Activated naive CD4-positive, alpha-beta T cell treated with anti-CD3 and anti-CD28 coated beads, Interleukin-2, amount 50 U/mL, for 24 hours (primary cell): ENCODE results near the gene PHACTR3.

Experiments
- H3K27ac Mint-ChIP-seq: one replicate; pipeline ENCODE4 v1.8.0; 2021; ENCODE audit warnings: mild to moderate bottlenecking, mixed read lengths
- H3K27me3 Mint-ChIP-seq: one replicate; pipeline ENCODE4 v1.8.0; 2021; ENCODE audit warnings: mixed read lengths
- H3K36me3 Mint-ChIP-seq: one replicate; pipeline ENCODE4 v1.8.0; 2021; ENCODE audit warnings: mixed read lengths
- H3K4me1 Mint-ChIP-seq: one replicate; pipeline ENCODE4 v1.8.0; 2021; ENCODE audit warnings: mixed read lengths
- H3K4me3 Mint-ChIP-seq: one replicate; pipeline ENCODE4 v1.8.0; 2021; ENCODE audit warnings: mild to moderate bottlenecking, mixed read lengths
- H3K9me3 Mint-ChIP-seq: one replicate; pipeline ENCODE4 v1.8.0; 2021; ENCODE audit warnings: mixed read lengths

Gene PHACTR3

GRCh38 chr20:59692139-59692538 lies 87.8 kb downstream of the PHACTR3 start:
- Mint-ChIP-seq H3K27ac (no peak overlapping the region), H3K9me3 (no peaks in the 10 kb centered on the region), H3K4me3 (no peak overlapping the region), H3K27me3 (peaks cover 8% of the 10 kb centered on the region), H3K36me3 (no peaks in the 10 kb centered on the region), H3K4me1 (no peaks in the 10 kb centered on the region)

DNA sequence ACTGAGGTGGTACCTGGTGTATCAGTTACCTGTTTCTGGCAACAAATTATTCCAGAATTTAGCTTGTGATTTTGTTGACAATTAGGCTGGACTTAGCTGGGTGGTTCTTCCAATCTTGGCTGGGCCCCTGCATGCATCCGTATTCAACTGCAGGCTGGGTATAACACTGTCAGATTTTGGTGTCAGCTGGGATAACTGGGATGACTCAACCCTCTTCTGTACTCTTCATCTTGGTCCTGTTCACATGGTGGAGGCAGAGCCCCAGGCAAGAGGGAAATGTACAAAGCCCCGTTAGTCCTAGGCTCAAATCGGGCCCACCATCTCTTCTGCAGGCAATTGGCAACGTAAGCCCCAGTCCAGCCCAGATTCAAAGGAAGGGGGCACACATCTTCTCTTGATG lies 89.2 kb downstream of the PHACTR3 start:
- Mint-ChIP-seq H3K27me3 (peaks cover 8% of the 10 kb centered on the region), H3K27ac (no peak overlapping the region), H3K36me3 (no peaks in the 10 kb centered on the region), H3K4me1 (no peaks in the 10 kb centered on the region), H3K4me3 (no peak overlapping the region), H3K9me3 (no peaks in the 10 kb centered on the region)

DNA sequence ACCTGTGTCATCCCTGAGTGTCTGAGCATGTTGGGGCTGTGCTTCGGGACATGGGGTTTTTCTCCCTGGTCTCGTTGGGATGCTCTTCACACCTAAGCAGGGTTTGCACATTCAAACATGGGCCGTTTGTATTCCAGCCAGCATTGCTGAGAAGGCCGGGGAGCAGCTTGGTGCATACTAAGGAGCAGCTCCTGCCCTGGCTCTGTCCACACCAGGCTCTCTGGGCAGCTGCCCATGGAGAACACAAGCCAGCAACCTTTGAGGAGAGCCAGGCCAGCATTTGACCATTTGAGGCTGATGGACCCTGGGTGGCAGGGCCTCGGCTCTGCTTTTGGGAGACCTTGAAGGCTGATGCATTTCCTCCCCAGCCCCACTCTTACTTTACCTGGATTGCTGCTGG lies 92.1 kb downstream of the PHACTR3 start:
- Mint-ChIP-seq H3K9me3 (no peaks in the 10 kb centered on the region), H3K4me1 (no peaks in the 10 kb centered on the region), H3K27ac (no peak overlapping the region), H3K36me3 (no peaks in the 10 kb centered on the region), H3K4me3 (no peak overlapping the region), H3K27me3 (peaks cover 8% of the 10 kb centered on the region)

DNA sequence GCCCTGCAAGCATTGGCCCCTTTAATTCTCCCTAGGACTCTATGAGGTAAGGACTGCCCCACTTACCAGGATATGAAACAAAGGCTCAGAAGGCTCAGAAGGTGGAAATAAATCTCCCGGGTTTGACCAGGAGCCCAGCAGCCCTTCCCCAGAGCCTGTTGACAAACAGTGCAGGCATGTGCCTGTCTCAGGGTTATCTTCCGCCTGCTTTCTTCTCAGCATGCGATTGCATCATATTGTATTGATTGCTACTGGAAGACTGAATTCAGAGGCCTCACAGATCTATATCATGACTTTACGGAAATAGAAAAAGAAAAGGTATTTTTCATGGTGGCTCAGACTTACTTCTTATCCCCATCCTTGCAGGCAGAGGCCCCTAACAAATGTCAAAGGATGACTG lies 92.7 kb downstream of the PHACTR3 start:
- Mint-ChIP-seq H3K36me3 (no peaks in the 10 kb centered on the region), H3K27me3 (peaks cover 8% of the 10 kb centered on the region), H3K9me3 (no peaks in the 10 kb centered on the region), H3K4me3 (no peak overlapping the region), H3K27ac (no peak overlapping the region), H3K4me1 (no peaks in the 10 kb centered on the region)

- Mint-ChIP-seq H3K27ac (no peak overlapping the region), H3K27me3 (peaks cover 5% of the 10 kb centered on the region), H3K4me1 (no peaks in the 10 kb centered on the region), H3K36me3 (no peaks in the 10 kb centered on the region), H3K9me3 (no peaks in the 10 kb centered on the region), H3K4me3 (no peak overlapping the region)
These were observed 94.3 kb downstream of the PHACTR3 start for GRCh38 chr20:59698598-59698997.

- Mint-ChIP-seq H3K4me3 (no peak overlapping the region), H3K4me1 (no peaks in the 10 kb centered on the region), H3K27ac (no peak overlapping the region), H3K27me3 (peaks cover 2% of the 10 kb centered on the region), H3K36me3 (no peaks in the 10 kb centered on the region), H3K9me3 (no peaks in the 10 kb centered on the region)
These were observed 96.9 kb downstream of the PHACTR3 start for GRCh38 chr20:59701236-59701635.

DNA sequence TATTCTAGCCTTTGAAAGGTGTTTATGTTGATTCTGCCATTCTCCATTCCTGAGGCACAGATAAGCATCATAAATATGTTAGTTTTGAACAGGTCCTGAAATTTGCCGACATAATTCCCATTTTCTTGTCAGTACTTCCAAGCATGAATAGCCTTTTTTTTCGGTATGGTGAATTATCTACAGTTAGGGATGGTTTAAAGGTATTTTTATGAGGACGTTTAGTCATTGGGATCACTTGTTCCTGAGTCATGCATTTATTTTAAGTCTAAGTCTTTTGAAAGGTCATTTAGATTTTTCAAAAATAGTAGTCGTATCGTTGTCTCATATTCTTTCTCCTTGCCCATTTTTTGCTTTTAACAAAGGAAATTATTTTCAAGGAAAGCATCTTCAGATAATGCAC lies 98.7 kb downstream of the PHACTR3 start:
- Mint-ChIP-seq H3K4me3 (no peak overlapping the region), H3K4me1 (no peaks in the 10 kb centered on the region)

DNA sequence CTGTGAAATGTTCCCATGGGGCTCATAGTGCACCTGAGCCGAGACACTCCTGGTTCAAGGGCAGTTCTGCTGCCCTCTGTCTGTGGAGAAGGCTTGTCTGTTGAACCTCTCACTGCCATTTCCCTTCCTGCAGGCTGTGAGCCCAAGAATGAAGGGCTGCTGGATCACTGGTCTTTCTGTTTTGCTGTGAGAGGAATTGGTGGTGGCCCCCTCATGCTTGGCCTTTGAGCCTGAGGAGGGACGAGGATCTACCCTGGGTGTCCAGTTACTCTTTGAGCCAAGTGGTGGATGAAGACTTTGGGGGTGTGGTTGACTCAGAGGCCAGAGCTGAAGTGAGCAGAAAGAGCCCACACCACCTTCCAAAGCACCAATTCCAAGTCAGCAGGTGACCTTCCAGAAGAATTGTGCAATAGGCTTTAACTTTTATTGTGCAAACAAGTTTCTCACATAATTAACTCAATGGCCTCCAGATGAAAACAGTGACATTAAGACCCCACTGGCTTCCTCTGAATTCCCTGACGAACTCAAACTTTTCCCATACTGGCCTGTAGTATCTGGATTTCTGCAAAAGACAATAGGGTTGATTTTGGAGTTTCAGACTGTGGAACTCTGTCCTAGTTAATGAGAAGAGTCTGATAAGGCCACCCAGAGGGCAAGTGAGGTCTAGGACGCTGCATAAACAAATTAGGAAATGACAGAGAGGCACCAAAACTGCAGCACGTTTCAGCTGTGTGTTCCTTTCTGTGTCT lies 101.5 kb downstream of the PHACTR3 start:
- peaks cover 4% of the 10 kb centered on the region for H3K27me3 Mint-ChIP-seq
- H3K9me3 Mint-ChIP-seq = no peaks in the 10 kb centered on the region
- H3K36me3 Mint-ChIP-seq = no peaks in the 10 kb centered on the region
- H3K4me3 Mint-ChIP-seq = no peak overlapping the region
- no peaks in the 10 kb centered on the region for H3K4me1 Mint-ChIP-seq
- H3K27ac Mint-ChIP-seq = no peak overlapping the region

More for the DNA sequence above, 98.7 kb downstream of the PHACTR3 start:
- Mint-ChIP-seq H3K36me3 (no peaks in the 10 kb centered on the region), H3K27ac (no peak overlapping the region), H3K9me3 (no peaks in the 10 kb centered on the region), H3K27me3 (peaks cover 4% of the 10 kb centered on the region)

- H3K27me3 Mint-ChIP-seq = peaks cover 4% of the 10 kb centered on the region
- H3K4me1 Mint-ChIP-seq = no peaks in the 10 kb centered on the region
- H3K4me3 Mint-ChIP-seq = no peak overlapping the region
- no peaks in the 10 kb centered on the region for H3K36me3 Mint-ChIP-seq
- H3K27ac Mint-ChIP-seq = no peak overlapping the region
- H3K9me3 Mint-ChIP-seq = peaks cover 3% of the 10 kb centered on the region
These were observed 102.0 kb downstream of the PHACTR3 start for GRCh38 chr20:59706400-59706693.

DNA sequence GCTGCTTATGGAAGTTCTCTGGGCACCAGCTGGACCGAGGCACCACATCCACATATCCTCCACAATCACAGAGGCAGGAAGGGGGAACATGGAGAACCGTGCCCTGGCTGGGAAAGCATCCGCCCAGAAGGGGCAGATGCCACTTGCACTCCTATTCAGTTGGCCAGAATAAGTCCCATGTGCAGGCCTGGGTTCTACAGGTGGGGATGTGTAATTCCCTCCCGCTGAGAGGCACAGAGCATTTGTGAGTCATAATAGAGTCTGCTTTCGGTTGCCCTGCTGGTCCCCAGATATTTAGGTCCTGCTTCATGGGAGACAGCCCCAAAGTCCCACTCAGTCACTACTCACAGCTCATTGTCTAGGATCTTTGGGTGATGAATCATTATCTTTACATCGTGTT lies 104.0 kb downstream of the PHACTR3 start:
- Mint-ChIP-seq H3K36me3 (no peaks in the 10 kb centered on the region), H3K27ac (no peak overlapping the region), H3K4me1 (no peaks in the 10 kb centered on the region), H3K27me3 (peaks cover 3% of the 10 kb centered on the region), H3K4me3 (no peak overlapping the region), H3K9me3 (peaks cover 11% of the 10 kb centered on the region)

DNA sequence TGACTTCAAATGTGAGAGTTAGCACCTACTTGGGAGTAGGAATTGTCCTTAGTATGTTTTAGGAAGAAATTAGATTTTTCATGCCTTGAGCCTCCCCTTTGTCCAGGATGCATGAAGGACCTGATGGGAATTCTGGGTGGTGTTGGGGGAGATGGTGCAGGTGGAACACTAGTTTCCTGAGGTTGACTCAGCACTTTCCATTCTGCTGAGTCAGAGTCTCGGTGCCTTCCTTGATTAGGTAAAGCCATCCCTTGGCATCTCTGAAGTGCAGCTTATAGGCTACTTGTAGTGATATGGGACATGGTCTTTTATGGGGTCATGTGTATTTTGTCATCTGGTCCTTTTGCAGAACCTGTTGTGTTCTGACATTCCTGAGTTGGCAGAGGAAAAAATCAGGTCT lies 105.3 kb downstream of the PHACTR3 start:
- H3K27ac Mint-ChIP-seq = no peak overlapping the region
- H3K4me1 Mint-ChIP-seq = no peaks in the 10 kb centered on the region
- H3K4me3 Mint-ChIP-seq = no peak overlapping the region
- peaks cover 17% of the 10 kb centered on the region for H3K9me3 Mint-ChIP-seq
- peaks cover 5% of the 10 kb centered on the region for H3K27me3 Mint-ChIP-seq
- H3K36me3 Mint-ChIP-seq = no peaks in the 10 kb centered on the region

- Mint-ChIP-seq H3K4me1 (no peaks in the 10 kb centered on the region), H3K4me3 (no peak overlapping the region), H3K9me3 (peaks cover 6% of the 10 kb centered on the region), H3K36me3 (no peaks in the 10 kb centered on the region), H3K27me3 (peaks cover 16% of the 10 kb centered on the region), H3K27ac (no peak overlapping the region)
These were observed 113.7 kb downstream of the PHACTR3 start for GRCh38 chr20:59718071-59718470.

DNA sequence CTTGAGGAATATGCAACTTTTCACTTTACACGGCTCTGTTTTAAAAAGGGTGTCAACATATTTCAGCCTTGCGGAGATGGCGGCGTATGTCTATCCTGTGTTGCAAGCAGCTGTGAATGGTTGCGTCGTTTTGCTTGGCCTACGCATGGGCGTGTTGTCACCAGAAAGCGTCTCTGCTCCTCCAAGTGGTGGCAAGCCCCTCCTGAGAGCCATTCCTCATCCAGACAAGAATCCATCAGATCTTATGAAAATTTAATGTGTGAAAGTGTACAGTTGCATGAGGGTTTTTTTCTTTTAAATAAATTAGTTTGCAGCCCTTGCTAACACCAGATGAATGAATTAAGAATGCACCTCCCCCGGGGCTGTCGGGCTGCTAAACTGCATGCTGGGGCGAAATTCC lies 114.4 kb downstream of the PHACTR3 start:
- H3K27ac Mint-ChIP-seq = no peak overlapping the region
- no peak overlapping the region for H3K4me3 Mint-ChIP-seq
- H3K9me3 Mint-ChIP-seq = peaks cover 1% of the 10 kb centered on the region
- peaks cover 15% of the 10 kb centered on the region for H3K27me3 Mint-ChIP-seq
- no peaks in the 10 kb centered on the region for H3K36me3 Mint-ChIP-seq
- H3K4me1 Mint-ChIP-seq = no peaks in the 10 kb centered on the region

DNA sequence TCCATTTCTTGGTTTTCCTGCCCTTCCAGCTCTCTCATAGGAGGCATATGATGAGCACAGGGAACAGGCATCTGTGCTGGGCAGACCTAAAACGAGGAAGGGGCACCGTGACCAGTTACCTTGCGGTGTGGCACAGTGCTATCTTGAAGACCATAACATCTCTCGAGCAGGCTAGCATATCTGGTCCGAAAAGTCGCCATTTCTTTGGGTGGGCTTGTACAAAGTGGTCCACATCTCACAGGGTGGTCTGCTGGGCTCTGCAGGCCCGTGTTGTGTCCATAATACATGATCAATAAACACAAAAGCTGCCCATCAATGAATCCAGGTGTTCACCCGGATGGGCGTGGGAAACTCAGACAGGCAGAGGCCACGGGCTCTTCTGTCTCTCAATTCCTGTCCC lies 115.7 kb downstream of the PHACTR3 start:
- Mint-ChIP-seq H3K4me3 (no peak overlapping the region), H3K36me3 (no peaks in the 10 kb centered on the region), H3K27me3 (peaks cover 13% of the 10 kb centered on the region), H3K9me3 (no peaks in the 10 kb centered on the region), H3K27ac (no peak overlapping the region), H3K4me1 (no peaks in the 10 kb centered on the region)

GRCh38 chr20:59721386-59721785 lies 117.0 kb downstream of the PHACTR3 start:
- Mint-ChIP-seq H3K27me3 (peaks cover 12% of the 10 kb centered on the region), H3K9me3 (no peaks in the 10 kb centered on the region), H3K4me3 (no peak overlapping the region), H3K27ac (no peak overlapping the region), H3K4me1 (no peaks in the 10 kb centered on the region), H3K36me3 (no peaks in the 10 kb centered on the region)

DNA sequence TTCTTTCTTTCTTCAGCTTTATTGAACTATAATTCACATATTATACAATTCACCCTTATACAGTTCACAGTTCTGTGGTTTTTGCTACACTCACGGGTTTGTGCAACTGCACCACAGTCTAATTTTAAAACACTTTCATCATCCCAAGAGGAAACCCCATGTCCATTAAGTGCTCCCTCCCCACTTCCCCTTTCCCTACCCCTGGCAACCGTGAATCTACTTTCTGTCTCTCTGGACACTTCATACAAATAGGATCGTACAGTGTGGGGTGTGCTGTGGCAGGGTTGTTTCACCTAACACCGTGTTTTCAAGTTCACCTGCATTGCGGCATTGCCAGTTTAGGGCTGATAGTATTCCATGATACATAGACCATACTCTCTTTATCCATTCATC lies 118.8 kb downstream of the PHACTR3 start:
- H3K27me3 Mint-ChIP-seq = peaks cover 7% of the 10 kb centered on the region

More for the DNA sequence above, 118.8 kb downstream of the PHACTR3 start:
- Mint-ChIP-seq H3K9me3 (no peaks in the 10 kb centered on the region), H3K4me1 (no peaks in the 10 kb centered on the region), H3K36me3 (no peaks in the 10 kb centered on the region), H3K27ac (no peak overlapping the region), H3K4me3 (no peak overlapping the region)
